ENCODE measurements around the gene WWOX.

Gene WWOX

DNA sequence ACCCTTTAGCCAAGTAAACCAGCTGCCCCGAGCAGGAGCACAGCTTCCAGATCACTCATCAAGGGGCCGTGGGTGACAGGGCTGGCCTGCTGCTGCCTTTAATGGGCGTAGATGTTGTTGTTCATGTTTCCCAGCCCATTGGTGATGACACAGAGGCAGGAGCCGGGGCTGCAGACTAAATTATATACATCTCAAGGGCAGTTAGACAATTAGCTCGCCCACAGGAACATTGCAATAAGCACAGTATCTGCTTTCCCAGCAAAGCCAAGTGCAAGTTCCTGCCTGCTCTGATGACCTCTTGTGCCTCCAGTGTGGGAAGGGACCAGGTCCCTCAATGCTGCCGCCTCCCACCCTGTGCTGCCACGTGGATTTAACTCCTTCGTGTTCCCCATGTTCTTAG lies 1015.3 kb downstream of the WWOX start:
- DNase-seq: peak; percentile 78 to 92 (median 83)

DNA sequence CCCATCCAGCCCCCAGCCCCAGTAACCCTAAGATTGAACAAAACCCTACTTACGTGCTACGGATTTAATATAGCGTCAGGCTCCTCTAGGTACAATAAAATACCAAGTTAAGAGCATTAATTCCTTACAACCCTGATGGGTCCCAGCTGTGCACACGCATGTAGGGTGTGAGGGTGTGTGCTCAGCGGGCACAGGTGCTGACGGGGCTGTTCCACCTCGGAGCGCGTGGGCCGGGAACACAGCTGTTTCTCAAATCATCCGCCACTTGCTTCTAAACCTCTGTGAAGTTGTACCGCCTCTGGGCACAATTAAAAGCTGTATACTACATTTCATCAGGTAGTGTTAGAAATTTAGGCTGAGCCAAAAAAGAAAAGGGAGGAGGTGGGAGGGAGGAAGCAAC lies 1022.5 kb downstream of the WWOX start:
- no peak for DNase-seq

DNA sequence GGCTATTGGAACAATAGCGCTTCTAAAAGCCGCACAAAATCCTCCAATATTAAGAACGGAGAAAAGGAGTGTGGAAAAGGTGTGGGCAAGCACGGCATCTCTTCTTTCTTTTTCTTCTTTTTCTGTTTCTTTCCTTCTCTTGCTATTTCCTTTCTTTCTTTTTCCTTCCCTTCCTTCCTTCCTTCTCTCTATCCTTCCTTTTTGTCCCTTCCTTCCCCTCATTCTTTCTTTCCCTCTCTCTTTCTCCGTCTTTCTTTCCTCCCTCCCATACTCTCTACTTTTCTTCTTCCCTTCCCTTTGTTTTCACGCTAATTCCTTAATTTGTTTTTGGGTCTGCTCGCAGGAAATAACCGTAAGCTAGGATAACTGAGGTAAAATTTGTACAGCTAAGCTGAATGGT lies 1022.9 kb downstream of the WWOX start:
- DNase-seq: no peak

DNA sequence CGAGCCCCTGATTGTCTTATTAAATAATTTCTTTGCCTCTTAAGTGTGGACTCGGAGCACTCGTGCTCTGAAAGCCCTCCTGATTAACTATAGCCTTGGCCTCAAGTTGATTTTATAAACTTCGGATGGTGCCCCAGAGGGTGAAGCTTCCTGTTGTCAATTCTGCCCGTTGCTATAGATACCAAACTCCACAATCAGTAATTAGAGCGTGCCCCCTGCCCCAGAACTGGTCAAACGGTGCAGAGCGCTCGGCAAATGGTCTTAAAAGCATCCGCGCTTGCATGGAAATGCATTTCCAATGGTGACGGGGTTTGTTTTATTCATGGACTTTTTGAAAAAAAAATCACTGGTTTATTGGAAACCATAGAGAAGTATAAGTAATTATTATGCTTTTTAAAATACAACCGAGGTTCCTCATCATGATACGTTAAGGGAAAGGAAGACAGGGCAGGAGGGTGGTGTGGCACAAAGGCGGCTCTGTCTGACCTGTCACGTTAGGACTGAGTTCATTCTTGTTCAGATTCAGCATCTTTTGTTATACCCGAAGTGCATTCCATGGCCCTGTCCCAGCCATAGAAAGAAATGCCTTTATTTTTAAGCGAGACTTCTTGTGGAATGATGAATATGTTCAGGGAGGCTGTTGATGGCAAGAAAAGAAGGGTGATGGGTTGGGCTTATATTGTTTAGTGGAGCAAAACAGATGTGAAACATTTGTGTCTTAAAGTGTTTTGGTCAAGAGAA lies 1024.7 kb downstream of the WWOX start:
- DNase-seq: no peak

DNA sequence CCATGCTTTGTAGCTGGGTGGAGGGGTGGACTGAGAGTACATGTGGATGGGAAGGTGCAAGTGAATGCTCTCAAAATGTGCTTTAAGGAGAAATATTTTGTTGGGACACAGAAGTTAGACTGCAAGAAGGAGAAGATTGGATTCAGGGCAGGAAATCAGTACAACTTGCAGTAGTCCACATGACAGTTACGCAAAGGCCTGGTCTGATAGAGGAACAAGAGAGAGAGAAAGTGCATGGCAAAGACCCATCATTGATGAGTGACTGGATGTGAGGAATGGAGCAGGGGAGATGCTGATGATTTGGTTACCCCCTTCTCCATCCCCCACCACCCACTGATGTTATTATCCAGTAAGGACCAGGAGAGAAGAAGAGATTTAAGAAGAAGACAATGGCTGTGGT lies 1028.3 kb downstream of the WWOX start:
- DNase-seq: peak; percentile 55 to 71 (median 62)

DNA sequence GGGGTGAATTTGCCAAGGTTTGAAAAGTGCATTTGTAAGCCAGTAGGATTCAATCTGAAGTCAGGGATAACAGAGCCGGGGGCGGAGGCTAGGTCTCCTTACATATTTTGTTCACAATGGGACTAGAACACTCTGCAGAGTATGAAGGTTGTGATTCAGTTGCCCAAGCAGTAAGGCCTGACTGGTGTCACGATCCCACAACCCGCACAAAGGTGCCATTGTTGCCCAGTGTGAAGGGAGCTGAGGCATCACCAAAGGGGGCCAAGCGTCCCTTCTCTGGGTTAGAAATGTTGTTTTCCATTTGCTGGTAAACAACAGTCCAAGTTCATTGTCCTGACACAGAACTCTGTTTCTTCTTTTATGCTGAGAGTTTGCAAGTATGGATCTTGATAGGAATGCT lies 1029.3 kb downstream of the WWOX start:
- no peak for DNase-seq

DNA sequence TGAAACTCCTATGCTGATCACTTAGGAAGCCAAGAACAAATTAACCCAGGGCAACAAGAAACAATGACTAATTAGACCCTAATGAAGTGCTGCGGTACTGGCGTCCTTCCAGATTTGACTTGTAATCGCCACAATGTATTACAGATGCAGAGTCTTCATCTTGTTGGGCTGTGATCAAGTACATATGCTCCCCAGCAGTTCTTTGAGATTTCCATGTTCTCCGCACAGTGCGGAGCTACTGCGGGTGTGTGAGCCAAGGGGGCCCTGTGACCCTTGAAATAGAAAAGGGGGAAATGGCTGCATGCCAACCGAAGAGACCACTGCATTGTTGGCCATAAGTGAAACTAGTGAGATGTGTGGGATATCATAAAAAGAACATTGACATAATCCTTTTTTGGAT lies 1031.2 kb downstream of the WWOX start:
- no peak for DNase-seq

DNA sequence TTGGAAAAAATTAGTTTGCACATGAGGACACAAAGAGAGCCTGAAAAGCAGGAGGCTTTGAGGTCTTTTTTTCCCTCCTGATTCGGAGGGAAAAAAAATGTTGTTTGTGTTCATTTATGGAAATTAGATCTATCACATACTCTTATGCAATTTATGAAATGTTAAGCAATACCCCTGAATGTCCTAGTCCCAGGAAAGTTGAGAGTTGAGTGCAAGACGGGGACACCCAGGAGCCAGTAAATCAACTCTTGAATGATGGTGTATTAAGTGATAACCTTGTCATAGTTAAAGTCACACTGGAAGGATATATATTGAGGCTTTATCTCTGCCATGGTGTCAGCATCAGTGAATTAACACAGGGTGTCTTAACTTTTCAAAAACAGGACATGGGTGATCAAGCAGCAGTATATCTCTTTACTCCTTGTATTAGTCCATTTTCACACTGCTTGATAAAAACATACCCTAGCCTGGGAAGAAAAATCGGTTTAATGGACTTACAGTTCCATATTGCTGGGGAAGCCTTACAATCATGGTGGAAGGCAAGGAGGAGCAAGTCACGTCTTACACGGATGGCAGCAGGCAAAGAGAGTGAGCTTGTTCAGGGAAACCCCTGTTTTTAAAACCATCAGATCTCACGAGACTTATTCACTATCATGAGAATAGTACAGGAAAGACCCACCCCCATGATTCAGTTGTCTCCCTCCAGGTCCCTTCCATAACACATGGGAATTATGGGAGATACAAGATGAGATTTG lies 1032.0 kb downstream of the WWOX start:
- DNase-seq: peak in 1 of 4 experiments; percentile 8

DNA sequence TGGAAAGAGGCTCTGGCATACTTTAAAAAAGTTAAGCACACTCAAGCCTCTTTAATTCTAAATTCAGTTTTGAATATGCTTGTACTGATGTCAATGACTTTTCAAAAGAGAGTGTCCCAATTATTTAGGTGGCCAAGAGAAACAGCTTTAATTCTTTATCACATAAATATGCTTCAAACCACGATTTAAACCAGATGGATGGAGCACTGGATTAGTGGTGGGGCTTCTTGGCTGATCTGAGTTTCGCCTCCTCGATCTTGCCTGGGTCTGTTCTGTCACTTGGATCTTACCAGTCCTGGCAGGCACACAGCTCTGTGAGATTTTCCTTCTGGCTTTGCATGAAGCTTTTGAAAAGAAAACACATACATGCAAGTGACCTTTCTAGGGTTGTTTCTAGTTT lies 1033.2 kb downstream of the WWOX start:
- no peak for DNase-seq

DNA sequence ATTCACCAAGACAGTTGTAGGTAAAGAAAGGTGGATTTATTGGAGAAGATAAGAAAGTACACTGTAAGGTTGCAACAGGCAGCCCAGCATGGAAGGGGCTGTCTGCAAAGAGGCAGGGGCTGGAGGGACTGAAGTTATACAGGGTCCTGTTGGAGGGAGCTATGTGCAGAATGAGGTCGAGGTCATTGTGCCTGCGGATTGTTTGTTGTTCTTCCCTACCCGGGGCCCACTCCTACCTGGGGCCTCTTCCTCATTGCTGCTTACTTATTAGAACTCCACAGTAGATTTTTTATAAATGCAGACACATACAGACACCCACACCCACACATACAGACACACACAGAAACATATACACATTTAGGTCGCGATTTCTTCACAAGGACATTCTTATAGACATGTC lies 1034.8 kb downstream of the WWOX start:
- peak in 2 of 4 experiments; percentile 6 to 24 for DNase-seq

DNA sequence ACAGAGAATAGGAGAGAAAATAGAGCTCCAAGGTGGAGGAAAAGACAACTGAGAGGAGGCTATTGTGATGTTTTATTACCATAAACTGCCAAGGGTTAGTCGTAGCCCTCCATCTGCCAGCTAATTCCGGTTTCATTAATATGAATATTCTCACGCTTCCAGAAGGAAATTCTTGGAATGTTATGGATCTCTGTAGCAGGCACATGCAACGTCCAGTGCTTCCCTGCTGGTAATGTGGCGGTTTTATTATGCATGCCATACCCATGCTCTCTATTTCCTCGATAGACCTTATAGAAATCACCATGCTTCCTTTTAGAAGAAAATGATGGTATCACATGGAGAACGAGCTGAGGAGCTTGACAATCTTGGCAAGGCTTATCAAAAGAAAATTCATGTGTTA lies 1037.5 kb downstream of the WWOX start:
- DNase-seq: no peak

DNA sequence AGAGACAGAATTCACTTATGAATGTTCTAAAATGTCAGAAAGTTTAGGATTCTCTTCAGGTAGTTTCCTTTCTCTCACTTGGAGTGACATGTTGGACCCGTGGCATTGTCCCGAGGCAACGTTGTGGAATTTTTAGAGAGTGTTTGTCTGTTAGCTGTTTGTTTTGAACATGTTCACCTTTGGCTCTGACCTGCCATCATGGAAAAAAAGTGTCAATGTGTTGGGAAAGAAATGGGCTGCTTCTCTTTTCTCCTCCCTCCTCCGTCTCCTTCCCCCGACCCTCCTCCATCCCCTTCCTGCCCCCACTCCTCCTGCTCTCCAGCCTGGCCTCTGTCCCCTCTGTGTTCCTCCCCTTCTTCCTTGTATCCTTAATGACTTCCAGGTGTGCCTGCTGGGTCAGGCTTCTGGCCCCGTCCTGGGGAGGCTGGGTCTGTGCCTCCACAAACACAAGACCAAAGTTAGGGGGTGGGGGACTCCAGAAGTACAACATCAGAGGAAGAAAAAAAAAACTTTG lies 1038.0 kb downstream of the WWOX start:
- DNase-seq: no peak

DNA sequence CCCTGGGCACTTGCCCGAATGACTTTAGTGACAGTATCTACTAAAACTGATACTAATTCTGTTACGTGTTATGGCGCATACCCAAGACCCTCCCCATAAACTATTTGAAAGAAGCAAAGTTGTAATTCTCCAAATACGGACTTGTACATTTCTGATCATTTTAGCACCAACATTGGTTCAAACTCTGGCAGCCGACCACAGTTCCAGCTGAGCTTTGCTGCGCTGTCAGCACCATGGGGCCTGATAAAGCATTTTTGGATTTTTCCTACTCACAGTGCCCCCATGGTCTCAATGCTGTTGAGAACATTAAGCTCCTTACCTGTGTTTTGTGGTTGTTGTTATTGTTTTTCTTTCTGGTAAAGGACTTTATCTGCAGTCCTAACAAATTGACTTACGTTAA lies 1040.3 kb downstream of the WWOX start:
- no peak for DNase-seq

DNA sequence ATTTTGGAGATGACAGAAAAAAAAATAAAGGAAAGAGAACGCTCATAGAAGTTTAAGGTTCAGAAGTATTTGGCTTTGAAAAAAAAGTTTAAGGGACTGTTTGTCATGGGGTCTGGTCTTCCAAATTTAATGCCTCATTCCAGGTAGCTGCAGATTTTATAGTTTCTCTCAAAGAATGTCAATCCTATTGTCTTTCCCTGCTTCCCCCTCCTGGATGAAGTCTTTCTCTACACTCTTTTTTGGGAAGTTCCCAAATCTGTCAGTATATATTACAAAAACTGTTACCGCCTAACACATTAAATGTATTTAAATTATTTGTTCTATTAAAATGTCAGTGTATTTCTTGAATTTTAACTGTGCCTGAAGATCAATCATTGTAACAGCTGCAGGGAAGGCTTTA lies 1043.6 kb downstream of the WWOX start:
- DNase-seq: no peak

DNA sequence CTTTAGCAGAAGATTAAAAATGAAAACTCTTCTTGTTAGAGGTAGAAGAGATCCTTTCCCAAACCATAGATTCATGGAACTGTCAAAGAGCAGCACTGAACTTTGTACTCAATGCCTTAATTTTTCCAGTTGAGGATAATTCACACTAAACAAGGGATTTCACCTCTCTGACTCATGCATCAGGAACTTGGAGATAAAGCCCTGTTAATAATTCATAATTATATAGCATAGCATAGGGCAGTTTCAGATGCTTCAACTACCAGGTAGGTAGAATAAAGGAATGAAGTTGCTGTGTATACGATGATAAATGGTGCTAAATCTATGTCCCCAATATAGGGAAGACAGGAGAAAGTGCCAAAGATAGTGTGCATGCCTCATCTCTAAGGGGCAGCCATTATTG lies 1050.7 kb downstream of the WWOX start:
- DNase-seq: no peak

DNA sequence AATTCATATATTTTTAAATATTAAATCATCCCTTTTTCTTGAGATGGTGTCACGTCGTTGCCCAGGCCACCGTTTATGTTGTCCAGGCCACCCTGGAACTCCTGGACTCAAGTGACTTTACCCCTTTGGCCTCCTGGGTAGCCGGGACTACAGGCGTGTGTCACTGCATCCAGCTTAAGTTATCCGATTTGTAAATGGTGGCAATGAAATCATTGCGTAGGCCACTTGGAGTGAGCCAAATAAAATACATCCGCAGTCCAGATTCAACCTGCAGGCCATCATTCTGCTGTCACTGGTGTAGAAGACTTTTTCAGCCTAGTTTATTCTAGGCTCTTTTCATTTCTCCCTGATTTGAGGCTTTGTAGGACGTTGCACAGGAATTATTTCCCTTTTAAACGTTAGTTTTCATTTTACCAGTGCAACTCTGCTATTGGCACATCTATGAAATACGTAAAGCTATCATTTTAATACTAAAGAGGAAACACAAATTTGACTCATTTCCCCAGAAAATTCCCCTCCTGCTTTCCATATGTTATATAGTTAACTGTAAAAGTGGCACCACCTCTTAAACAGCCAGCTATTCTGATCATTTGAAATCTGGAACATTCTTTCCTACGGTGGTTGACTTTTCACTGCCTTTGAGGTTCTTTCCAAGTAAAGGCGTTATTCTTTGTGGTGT lies 1051.3 kb downstream of the WWOX start:
- peak; percentile 33 to 77 (median 57) for DNase-seq

DNA sequence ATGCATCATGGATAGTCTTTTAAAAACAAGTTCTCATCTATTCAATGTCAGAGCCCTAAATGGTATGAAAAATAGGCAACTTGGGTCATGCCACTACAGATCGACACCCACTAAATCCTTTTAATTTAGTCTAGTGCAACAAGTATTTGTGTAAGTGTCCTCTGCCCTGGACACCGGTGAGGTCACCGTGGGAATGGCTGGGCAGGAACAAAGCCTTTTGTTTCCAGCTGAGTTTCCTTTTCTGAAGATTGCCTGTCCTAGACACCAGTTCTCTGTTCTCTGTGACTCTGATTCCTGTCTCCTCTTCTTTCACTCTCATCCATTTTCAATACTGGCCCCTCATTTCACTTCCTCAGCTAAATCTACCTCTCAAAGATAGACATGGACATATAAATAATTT lies 1054.6 kb downstream of the WWOX start:
- DNase-seq: peak; percentile 47 to 69 (median 62)

DNA sequence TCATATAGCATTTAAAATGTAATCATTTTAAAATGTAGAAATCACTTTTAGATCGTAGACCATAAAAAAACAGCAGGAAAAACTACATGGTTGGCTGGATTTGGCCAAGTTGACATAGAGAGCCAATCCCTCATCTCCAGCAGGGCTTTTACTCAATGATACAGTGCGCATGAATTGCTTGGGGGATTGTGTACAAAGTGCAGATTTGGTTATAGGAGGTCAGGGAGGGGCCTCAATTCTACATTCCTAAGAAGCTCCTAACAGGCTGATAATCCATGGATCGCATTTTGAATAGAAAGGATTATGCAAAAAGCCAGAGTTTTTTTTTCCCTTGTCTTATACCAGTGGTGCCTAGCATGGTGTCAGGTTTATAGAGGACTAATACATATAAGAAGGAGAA lies 1056.0 kb downstream of the WWOX start:
- DNase-seq: no peak

DNA sequence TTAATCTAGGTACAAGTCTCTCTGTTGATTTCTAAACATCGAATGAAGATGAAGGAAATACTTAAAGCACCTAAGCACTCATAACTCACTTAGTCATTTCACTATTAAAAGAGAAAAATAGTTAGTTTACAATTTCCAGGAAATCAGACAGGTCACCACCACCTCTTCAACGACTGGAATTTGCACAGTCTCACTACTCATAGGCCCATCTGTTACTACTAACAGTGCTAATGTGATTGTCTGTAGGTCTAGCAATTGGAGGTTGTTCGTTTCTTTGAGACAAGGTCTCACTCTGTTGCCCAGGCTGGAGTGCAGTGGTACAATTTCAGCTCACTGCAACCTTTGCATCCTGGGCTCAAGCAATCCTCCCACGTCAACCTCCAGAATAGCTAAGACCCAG lies 1056.5 kb downstream of the WWOX start:
- no peak for DNase-seq

DNA sequence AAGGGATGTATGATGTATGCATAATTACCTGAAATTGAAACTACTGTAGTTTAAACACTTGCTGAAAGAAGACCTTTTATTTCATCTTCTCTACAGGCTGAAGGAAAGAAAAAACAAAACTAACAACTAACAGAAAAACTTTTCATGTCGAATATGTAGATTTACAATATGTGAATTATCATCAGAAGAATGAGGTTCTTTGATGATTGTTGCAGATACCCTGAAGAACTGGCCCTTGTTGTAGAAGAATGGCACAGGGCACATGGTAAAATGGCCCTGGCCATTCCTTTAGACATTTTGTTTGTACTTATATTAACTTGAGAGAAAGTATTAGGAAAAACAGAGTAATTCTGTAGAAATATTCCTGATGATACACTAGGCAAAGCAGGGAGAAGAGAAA lies 1057.3 kb downstream of the WWOX start:
- DNase-seq: no peak

DNA sequence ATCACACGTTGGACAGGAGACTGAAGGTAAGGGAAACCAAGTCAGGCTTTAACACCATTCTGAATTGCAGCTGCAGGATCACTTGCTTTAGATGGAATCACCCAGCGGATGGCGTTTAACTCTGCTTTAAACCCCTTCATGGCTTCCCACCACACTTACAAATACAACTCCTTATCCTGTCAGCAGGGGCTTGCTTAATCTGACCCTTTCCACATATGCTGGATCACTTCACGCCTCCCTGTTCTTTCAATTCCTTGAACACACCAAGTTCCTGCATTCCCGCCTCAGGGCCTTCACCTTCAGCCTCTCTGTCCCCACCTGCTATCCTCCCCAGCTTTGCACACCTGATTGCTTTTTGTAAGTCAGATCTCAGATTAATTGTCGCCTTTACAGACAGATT lies 1058.9 kb downstream of the WWOX start:
- no peak for DNase-seq

DNA sequence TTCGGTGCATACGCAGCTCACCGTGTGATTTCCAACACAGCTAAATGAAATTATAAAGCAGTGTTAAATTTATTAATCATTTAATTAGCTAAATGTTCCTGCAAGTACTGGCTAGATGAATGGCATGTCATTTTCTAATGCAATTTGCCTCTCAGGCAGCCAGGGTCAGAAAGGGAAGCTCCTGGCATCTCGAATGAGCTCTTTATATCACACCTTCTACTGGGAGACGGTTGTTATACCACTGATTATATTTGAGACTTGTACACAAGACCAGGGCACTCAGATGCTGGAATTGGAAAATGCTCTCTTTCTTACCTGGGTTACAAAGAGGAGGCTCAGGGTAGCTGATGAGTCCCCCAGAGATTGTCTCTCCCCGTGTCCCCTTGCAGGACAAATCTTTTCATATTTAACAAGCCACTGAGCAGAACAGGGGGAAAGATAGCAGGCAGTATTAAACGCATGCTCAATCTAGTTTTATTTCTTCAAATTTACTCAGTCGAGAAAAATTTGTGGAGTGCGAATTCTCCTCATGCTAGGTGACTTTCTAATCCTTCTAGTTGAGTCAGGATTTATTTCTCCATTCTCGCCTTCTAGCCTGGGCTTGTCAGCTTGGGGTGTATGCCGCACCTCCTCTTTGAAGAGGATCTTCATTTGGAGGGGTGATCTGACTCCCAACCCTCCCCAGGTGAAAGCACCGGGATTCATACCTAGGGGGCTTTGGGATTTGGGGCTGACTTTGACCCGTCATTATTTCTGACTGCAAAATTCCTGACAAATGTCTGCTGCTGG lies 1060.0 kb downstream of the WWOX start:
- DNase-seq: no peak

DNA sequence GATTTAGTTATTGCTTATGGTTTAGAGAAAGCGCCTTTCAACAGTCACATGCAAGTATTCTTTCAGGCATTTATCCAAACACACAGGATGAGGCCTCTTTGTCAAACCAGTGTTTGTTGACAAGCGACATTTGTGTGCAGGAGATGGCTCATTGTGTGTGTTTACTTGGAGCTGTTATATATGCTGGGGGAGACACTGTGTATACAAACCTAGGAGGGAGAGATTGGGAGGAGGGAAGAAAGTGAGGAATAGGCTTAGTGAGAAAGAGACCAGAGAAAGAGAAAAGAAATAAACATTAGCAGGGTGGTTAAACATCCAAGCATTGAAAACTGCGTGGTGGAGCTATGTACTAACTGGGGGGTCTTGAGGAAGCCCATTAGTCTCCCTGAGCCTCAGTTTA lies 1063.5 kb downstream of the WWOX start:
- DNase-seq: no peak
